ENCODE measurements around the gene SMARCD2. TPM values are rescaled to one million over a fixed set of nuclear protein-coding genes. Genes with fewer than 3 reads are reported as not detected.

Gene SMARCD2
- total and polyA plus RNA-seq, 4 donors: 64.9 to 109 (median 75.0) TPM

DNA sequence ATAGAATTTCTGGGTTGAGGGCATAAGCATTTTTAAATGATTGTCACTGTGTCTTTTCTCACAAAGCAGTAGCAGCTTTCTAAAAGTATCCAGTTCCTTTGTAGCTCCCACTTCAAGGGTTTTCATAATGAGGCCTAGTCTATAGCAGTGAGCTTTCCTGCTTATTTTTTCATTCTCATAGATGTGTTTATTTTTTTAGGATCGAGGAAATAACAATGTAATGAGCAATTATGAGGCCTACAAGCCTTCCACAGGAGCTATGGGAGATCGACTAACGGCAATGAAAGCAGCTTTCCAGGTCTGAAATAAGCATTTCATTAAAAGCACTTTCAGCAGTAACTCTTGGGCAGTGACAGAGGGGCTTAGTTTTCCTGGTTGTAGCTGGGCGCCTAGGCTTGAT, 25.8 kb downstream of the SMARCD2 start:
- Histone ChIP-seq H3K27me3 (ENCODE audit: control insufficient read depth in 3 of 3, insufficient read depth in 3 of 3, low read length in 2 of 3) (no peaks in the 10 kb centered on the region), H3K36me3 (ENCODE audit: control insufficient read depth in 4 of 4, insufficient read depth in 4 of 4, low read length in 4 of 4) (peaks cover 62 to 72% (median 65%) of the 10 kb centered on the region in 4 donors), H3K9ac (ENCODE audit: insufficient read depth in 1 of 2, low read length in 2 of 2) (no peak overlapping the region), H3K4me3 (no peak overlapping the region), H3K4me1 (ENCODE audit: control insufficient read depth in 5 of 5, insufficient read depth in 5 of 5, low read length in 5 of 5) (peaks cover 0 to 5% (median 0%) of the 10 kb centered on the region in 5 donors), H3K9me3 (ENCODE audit: control insufficient read depth in 4 of 4, insufficient read depth in 3 of 4, low read length in 3 of 4) (no peaks in the 10 kb centered on the region), H3K27ac (ENCODE audit: low read depth in 1 of 2, low read length in 1 of 2) (no peak overlapping the region)
- 80 to 93% methylated on average over 4 of the region's 4 CpGs for WGBS, 2 donors
- TF ChIP-seq, protein P1, sequence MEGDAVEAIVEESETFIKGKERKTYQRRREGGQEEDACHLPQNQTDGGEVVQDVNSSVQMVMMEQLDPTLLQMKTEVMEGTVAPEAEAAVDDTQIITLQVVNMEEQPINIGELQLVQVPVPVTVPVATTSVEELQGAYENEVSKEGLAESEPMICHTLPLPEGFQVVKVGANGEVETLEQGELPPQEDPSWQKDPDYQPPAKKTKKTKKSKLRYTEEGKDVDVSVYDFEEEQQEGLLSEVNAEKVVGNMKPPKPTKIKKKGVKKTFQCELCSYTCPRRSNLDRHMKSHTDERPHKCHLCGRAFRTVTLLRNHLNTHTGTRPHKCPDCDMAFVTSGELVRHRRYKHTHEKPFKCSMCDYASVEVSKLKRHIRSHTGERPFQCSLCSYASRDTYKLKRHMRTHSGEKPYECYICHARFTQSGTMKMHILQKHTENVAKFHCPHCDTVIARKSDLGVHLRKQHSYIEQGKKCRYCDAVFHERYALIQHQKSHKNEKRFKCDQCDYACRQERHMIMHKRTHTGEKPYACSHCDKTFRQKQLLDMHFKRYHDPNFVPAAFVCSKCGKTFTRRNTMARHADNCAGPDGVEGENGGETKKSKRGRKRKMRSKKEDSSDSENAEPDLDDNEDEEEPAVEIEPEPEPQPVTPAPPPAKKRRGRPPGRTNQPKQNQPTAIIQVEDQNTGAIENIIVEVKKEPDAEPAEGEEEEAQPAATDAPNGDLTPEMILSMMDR (IDR thresholded peaks at IDR 0.05; ENCODE audit: control extremely low read depth, extremely low read depth): no peak
- DNase-seq (no peak), ATAC-seq (ENCODE audit: insufficient read depth, low FRiP score) (no peak)

DNA sequence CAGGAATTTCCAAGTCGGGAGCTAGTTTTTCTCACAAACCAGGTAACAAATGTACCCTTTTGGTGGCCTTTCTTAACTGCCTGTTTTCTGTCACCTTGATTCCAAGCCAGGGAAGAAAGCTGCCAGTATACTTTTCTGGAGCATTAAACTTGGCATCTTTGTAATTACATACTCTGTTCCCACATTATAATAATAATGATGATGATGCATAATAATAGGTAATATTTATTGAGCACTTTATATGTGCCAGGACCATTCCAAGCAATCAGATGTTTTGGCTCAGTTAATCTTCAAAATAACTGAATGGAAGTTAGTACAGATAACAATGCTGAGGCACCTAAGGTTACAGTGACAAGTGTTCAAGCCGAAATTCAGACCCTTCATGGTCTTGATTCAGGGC, 26.4 kb downstream of the SMARCD2 start:
- TF ChIP-seq, protein P1 (IDR thresholded peaks at IDR 0.05; ENCODE audit: control extremely low read depth, extremely low read depth): no peak
- no peak for DNase-seq
- H3K4me3 ChIP-seq: no peak overlapping the region
- WGBS, 2 donors: 90 to 97% methylated on average over 2 of the region's 2 CpGs
- no peaks in the 10 kb centered on the region for H3K27me3 ChIP-seq (ENCODE audit: control insufficient read depth in 3 of 3, insufficient read depth in 3 of 3, low read length in 2 of 3)
- no peak for ATAC-seq (ENCODE audit: insufficient read depth, low FRiP score)
- H3K9ac ChIP-seq (ENCODE audit: insufficient read depth in 1 of 2, low read length in 2 of 2): no peak overlapping the region
- no peak overlapping the region for H3K27ac ChIP-seq (ENCODE audit: low read depth in 1 of 2, low read length in 1 of 2)
- H3K4me1 ChIP-seq (ENCODE audit: control insufficient read depth in 5 of 5, insufficient read depth in 5 of 5, low read length in 5 of 5): peaks cover 0 to 5% (median 0%) of the 10 kb centered on the region in 5 donors
- peaks cover 58 to 74% (median 67%) of the 10 kb centered on the region in 4 donors for H3K36me3 ChIP-seq (ENCODE audit: control insufficient read depth in 4 of 4, insufficient read depth in 4 of 4, low read length in 4 of 4)
- no peaks in the 10 kb centered on the region for H3K9me3 ChIP-seq (ENCODE audit: control insufficient read depth in 4 of 4, insufficient read depth in 3 of 4, low read length in 3 of 4)

DNA sequence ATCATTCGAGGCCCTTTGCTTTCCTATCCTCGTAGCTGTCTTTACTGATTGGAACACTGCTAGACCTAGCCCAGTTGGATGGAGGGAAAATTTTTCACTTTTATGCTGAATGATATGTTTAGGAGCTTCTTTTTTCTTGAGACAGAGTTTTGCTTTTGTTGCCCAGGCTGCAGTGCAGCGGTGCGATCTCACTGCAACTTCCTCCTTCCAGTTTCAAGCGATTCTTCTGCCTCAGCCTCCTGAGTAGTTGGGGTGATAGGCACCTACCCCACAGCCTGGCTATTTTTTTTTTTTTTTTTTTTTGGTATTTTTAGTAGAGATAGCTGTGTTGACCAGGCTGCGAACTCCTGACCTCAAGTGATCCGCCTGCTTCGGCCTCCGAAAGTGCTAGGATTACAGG, 32.5 kb downstream of the SMARCD2 start:
- DNase-seq: no peak
- Histone ChIP-seq H3K4me3 (no peak overlapping the region), H3K9me3 (ENCODE audit: control insufficient read depth in 4 of 4, insufficient read depth in 3 of 4, low read length in 3 of 4) (no peaks in the 10 kb centered on the region), H3K4me1 (ENCODE audit: control insufficient read depth in 5 of 5, insufficient read depth in 5 of 5, low read length in 5 of 5) (no peaks in the 10 kb centered on the region), H3K27ac (ENCODE audit: low read depth in 1 of 2, low read length in 1 of 2) (no peak overlapping the region), H3K9ac (ENCODE audit: insufficient read depth in 1 of 2, low read length in 2 of 2) (no peak overlapping the region), H3K36me3 (ENCODE audit: control insufficient read depth in 4 of 4, insufficient read depth in 4 of 4, low read length in 4 of 4) (peaks cover 33 to 76% (median 51%) of the 10 kb centered on the region in 4 donors), H3K27me3 (ENCODE audit: control insufficient read depth in 3 of 3, insufficient read depth in 3 of 3, low read length in 2 of 3) (no peaks in the 10 kb centered on the region)
- ATAC-seq (ENCODE audit: insufficient read depth, low FRiP score): no peak
- WGBS, 2 donors: 90 to 95% methylated on average over 9 of the region's 9 CpGs
- TF ChIP-seq, protein P1 (IDR thresholded peaks at IDR 0.05; ENCODE audit: control extremely low read depth, extremely low read depth): no peak

GRCh38 chr17:63805591-63805990, 36.9 kb downstream of the SMARCD2 start:
- no peaks in the 10 kb centered on the region for H3K9me3 ChIP-seq (ENCODE audit: control insufficient read depth in 4 of 4, insufficient read depth in 3 of 4, low read length in 3 of 4)

More at GRCh38 chr17:63805591-63805990, 36.9 kb downstream of the SMARCD2 start:
- TF ChIP-seq, protein P1 (IDR thresholded peaks at IDR 0.05; ENCODE audit: control extremely low read depth, extremely low read depth): no peak
- no peak overlapping the region for H3K27ac ChIP-seq (ENCODE audit: low read depth in 1 of 2, low read length in 1 of 2)
- peaks cover 27 to 57% (median 40%) of the 10 kb centered on the region in 4 donors for H3K36me3 ChIP-seq (ENCODE audit: control insufficient read depth in 4 of 4, insufficient read depth in 4 of 4, low read length in 4 of 4)
- no peak overlapping the region for H3K4me3 ChIP-seq
- no peak overlapping the region for H3K9ac ChIP-seq (ENCODE audit: insufficient read depth in 1 of 2, low read length in 2 of 2)
- ATAC-seq (ENCODE audit: insufficient read depth, low FRiP score): no peak
- WGBS, 2 donors: 73 to 83% methylated on average over 2 of the region's 2 CpGs
- no peaks in the 10 kb centered on the region for H3K4me1 ChIP-seq (ENCODE audit: control insufficient read depth in 5 of 5, insufficient read depth in 5 of 5, low read length in 5 of 5)
- no peak for DNase-seq
- no peaks in the 10 kb centered on the region for H3K27me3 ChIP-seq (ENCODE audit: control insufficient read depth in 3 of 3, insufficient read depth in 3 of 3, low read length in 2 of 3)
